Neuronal stem cell (in vitro differentiated cells): ENCODE measurements around the gene RAD17.
"Not testable (repeated sequence)": the region's sequence is repeated elsewhere in the genome, so short reads cannot be mapped to it uniquely, and the experiment has no call there.

Experiments
- DNase-seq: peaks from one replicate; pipeline ENCODE4 v3.0.0-alpha.2; 2013; ENCODE audit warnings: low spot score
- H2AFZ ChIP-seq: one replicate; pipeline ENCODE4 v1.6.1; 2013; ENCODE audit warnings: mild to moderate bottlenecking, low read length, inconsistent platforms
- H2AK5ac ChIP-seq: 2 replicates; pipeline ENCODE4 v1.6.1; 2013; ENCODE audit warnings: low read depth, mild to moderate bottlenecking, inconsistent platforms, low read length, moderate library complexity, mixed read lengths
- H2BK120ac ChIP-seq: 2 replicates; pipeline ENCODE4 v1.6.1; 2013; ENCODE audit warnings: low read depth, mild to moderate bottlenecking, inconsistent platforms, low read length, moderate library complexity, mixed read lengths
- H2BK12ac ChIP-seq: one replicate; pipeline ENCODE4 v1.6.1; 2013; ENCODE audit warnings: low read length, inconsistent platforms
- H2BK15ac ChIP-seq: 2 replicates; pipeline ENCODE4 v1.6.1; 2013; ENCODE audit warnings: mild to moderate bottlenecking, low read length, inconsistent platforms, mixed read lengths
- H2BK5ac ChIP-seq: one replicate; pipeline ENCODE4 v1.6.1; 2013; ENCODE audit warnings: inconsistent platforms, mild to moderate bottlenecking, low read length, moderate library complexity
- H3K14ac ChIP-seq: one replicate; pipeline ENCODE4 v1.6.1; 2013; ENCODE audit warnings: low read length, inconsistent platforms
- H3K18ac ChIP-seq: 2 replicates; pipeline ENCODE4 v1.6.1; 2013; ENCODE audit warnings: low read length, inconsistent platforms
- H3K23ac ChIP-seq: 2 replicates; pipeline ENCODE4 v1.6.1; 2013; ENCODE audit warnings: low read depth, mild to moderate bottlenecking, mixed read lengths, low read length, inconsistent platforms; ENCODE audit not compliant: poor library complexity
- H3K27ac ChIP-seq: replicated peaks from 3 replicates; pipeline ENCODE4 v1.5.1; 2013; ENCODE audit warnings: low read length, inconsistent platforms
- H3K27me3 ChIP-seq, 3 experiments: 2 replicates each; pipeline ENCODE4 v1.6.1; 2013; ENCODE audit warnings: low read length in 3 of 3, mild to moderate bottlenecking in 2 of 3, inconsistent platforms in 1 of 3, low read depth in 1 of 3, mixed read lengths in 1 of 3, moderate library complexity in 1 of 3; ENCODE audit not compliant: control insufficient read depth in 3 of 3, insufficient read depth in 3 of 3
- H3K36me3 ChIP-seq, 2 donors: replicated peaks in 1 of 2; 2 replicates each; pipeline ENCODE4 v1.6.1; 2013; ENCODE audit warnings: low read length in 2 of 2; ENCODE audit not compliant: control insufficient read depth in 2 of 2, insufficient read depth in 2 of 2
- H3K4ac ChIP-seq: 2 replicates; pipeline ENCODE4 v1.6.1; 2013; ENCODE audit warnings: inconsistent platforms, mild to moderate bottlenecking, low read length, moderate library complexity
- H3K4me1 ChIP-seq, 2 donors: 1 replicate in 1 of 2; 2 replicates in 1 of 2; pipeline ENCODE4 v1.6.1; 2013; ENCODE audit warnings: low read length in 2 of 2, low read depth in 1 of 2; ENCODE audit not compliant: control insufficient read depth in 2 of 2, insufficient read depth in 1 of 2
- H3K4me2 ChIP-seq: one replicate; pipeline ENCODE4 v1.6.1; 2013; ENCODE audit warnings: mild to moderate bottlenecking, low read length, inconsistent platforms; ENCODE audit not compliant: insufficient read depth, poor library complexity, severe bottlenecking
- H3K4me3 ChIP-seq, 2 donors: 2 replicates each; pipeline ENCODE4 v1.5.1; 2013; ENCODE audit warnings: low read length in 2 of 2, mild to moderate bottlenecking in 2 of 2, inconsistent platforms in 1 of 2, moderate library complexity in 1 of 2
- H3K79me1 ChIP-seq: one replicate; pipeline ENCODE4 v1.6.1; 2013; ENCODE audit warnings: low read depth, mild to moderate bottlenecking, inconsistent platforms, low read length, moderate library complexity
- H3K9ac ChIP-seq: one replicate; pipeline ENCODE4 v1.6.1; 2013; ENCODE audit warnings: mild to moderate bottlenecking, low read depth, low read length, inconsistent platforms; ENCODE audit not compliant: poor library complexity
- H3K9me3 ChIP-seq, 2 donors: replicated peaks in 1 of 2; 2 replicates each; pipeline versions ENCODE3 to v1.6.1; 2013; ENCODE audit warnings: low read length in 2 of 2, mild to moderate bottlenecking in 2 of 2, inconsistent platforms in 1 of 2, low read depth in 1 of 2, mixed read lengths in 1 of 2, moderate library complexity in 1 of 2; ENCODE audit not compliant: control insufficient read depth in 2 of 2, insufficient read depth in 1 of 2
- H4K8ac ChIP-seq: one replicate; pipeline ENCODE4 v1.6.1; 2013; ENCODE audit warnings: low read depth, mild to moderate bottlenecking, inconsistent platforms, low read length, moderate library complexity
- H4K91ac ChIP-seq: one replicate; pipeline ENCODE4 v1.6.1; 2013; ENCODE audit warnings: low read length, low read depth, mild to moderate bottlenecking, inconsistent platforms; ENCODE audit not compliant: poor library complexity
- WGBS, 2 donors: extraction: QIAGEN DNeasy Blood & Tissue Kit; methylation state at CpG; one replicate each; pipeline ENCODE4 v1.1.7; 2013; ENCODE audit warnings: missing lambda C conversion rate in 2 of 2, mixed read lengths in 1 of 2; ENCODE audit not compliant: insufficient read length in 2 of 2, insufficient replicate concordance in 1 of 2; ENCODE audit errors: extremely low coverage in 2 of 2; 5-methylcytosine and 5-hydroxymethylcytosine counted together

Gene RAD17

GRCh38 chr5:69368458-69369339, 919 bp upstream of the RAD17 start:
- peak; percentile 11 for DNase-seq
- no peak overlapping the region for H2BK12ac ChIP-seq
- H3K27ac ChIP-seq, result peak overlapping the region; percentile 95
- no peak overlapping the region for H3K14ac ChIP-seq
- peak overlapping the region; percentile 90 to 92 for H3K4me3 ChIP-seq
- H3K9ac ChIP-seq, result peak overlapping the region; percentile 72
- H3K4ac ChIP-seq, result no peak overlapping the region
- H3K18ac ChIP-seq, result peak overlapping the region; percentile 98
- H3K36me3 ChIP-seq, result peaks cover 16 to 48% of the 10 kb centered on the region in 2 donors
- no peak overlapping the region for H2BK120ac ChIP-seq
- peak overlapping the region; percentile 71 for H3K4me2 ChIP-seq
- peak overlapping the region; percentile 84 for H2BK5ac ChIP-seq
- H3K79me1 ChIP-seq, result peaks cover 3% of the 10 kb centered on the region
- H3K9me3 ChIP-seq, result no peaks in the 10 kb centered on the region
- H3K27me3 ChIP-seq, result no peaks in the 10 kb centered on the region
- no peak overlapping the region for H4K91ac ChIP-seq
- peak overlapping the region; percentile 45 for H3K23ac ChIP-seq
- no peak overlapping the region for H2AK5ac ChIP-seq
- H2AFZ ChIP-seq, result peak overlapping the region; percentile 95
- H4K8ac ChIP-seq, result no peak overlapping the region
- H3K4me1 ChIP-seq, result peaks cover 2 to 8% of the 10 kb centered on the region in 2 donors
- no peak overlapping the region for H2BK15ac ChIP-seq
- no CpG with 5 or more reads among the region's 39 CpGs for WGBS, 2 donors

- H3K9me3 ChIP-seq, H3K4me1 ChIP-seq, H3K18ac ChIP-seq, H2AK5ac ChIP-seq, H2BK12ac ChIP-seq, H2BK5ac ChIP-seq, H3K14ac ChIP-seq, DNase-seq, H2BK15ac ChIP-seq, H3K23ac ChIP-seq, H3K27ac ChIP-seq, H4K8ac ChIP-seq, H3K9ac ChIP-seq, H3K79me1 ChIP-seq, H2BK120ac ChIP-seq, H3K4ac ChIP-seq, H3K27me3 ChIP-seq, H4K91ac ChIP-seq: not testable (repeated sequence)
- Histone ChIP-seq H3K4me3 (peak overlapping the region; percentile 90 to 92), H2AFZ (peak overlapping the region; percentile 95), H3K36me3 (peaks cover 15 to 48% of the 10 kb centered on the region in 2 donors), H3K4me2 (peak overlapping the region; percentile 52)
- WGBS, 2 donors, result no CpG with 5 or more reads among the region's 16 CpGs
These were observed 717 bp downstream of the RAD17 start for GRCh38 chr5:69370335-69370734.

- Histone ChIP-seq H2AK5ac (no peak overlapping the region), H2BK5ac (no peak overlapping the region), H3K4ac (no peak overlapping the region), H3K27me3 (no peaks in the 10 kb centered on the region), H2BK120ac (no peak overlapping the region), H4K8ac (no peak overlapping the region), H2BK15ac (no peak overlapping the region), H3K4me1 (peaks cover 2 to 8% of the 10 kb centered on the region in 2 donors), H3K18ac (no peak overlapping the region), H4K91ac (no peak overlapping the region), H3K23ac (no peak overlapping the region), H3K9ac (no peak overlapping the region), H3K9me3 (no peaks in the 10 kb centered on the region), H2BK12ac (no peak overlapping the region), H3K36me3 (peaks cover 3 to 47% of the 10 kb centered on the region in 2 donors), H3K14ac (no peak overlapping the region), H3K4me3 (no peak overlapping the region), H3K79me1 (no peaks in the 10 kb centered on the region), H3K4me2 (no peak overlapping the region), H2AFZ (no peak overlapping the region), H3K27ac (no peak overlapping the region)
- no CpG with 5 or more reads among the region's 5 CpGs for WGBS, 2 donors
- no peak for DNase-seq
These were observed 2.8 kb downstream of the RAD17 start for GRCh38 chr5:69372394-69372793.

- Histone ChIP-seq H3K9me3 (no peaks in the 10 kb centered on the region), H3K18ac (no peak overlapping the region), H2AFZ (no peak overlapping the region), H3K4ac (no peak overlapping the region), H3K4me3 (no peak overlapping the region), H2BK120ac (no peak overlapping the region), H3K36me3 (peaks cover 3 to 64% of the 10 kb centered on the region in 2 donors), H2BK5ac (no peak overlapping the region), H2AK5ac (no peak overlapping the region), H4K8ac (no peak overlapping the region), H3K14ac (no peak overlapping the region), H3K4me2 (no peak overlapping the region), H3K27me3 (no peaks in the 10 kb centered on the region), H4K91ac (no peak overlapping the region), H2BK12ac (no peak overlapping the region), H2BK15ac (no peak overlapping the region), H3K23ac (no peak overlapping the region), H3K4me1 (peaks cover 2 to 6% of the 10 kb centered on the region in 2 donors), H3K79me1 (no peaks in the 10 kb centered on the region), H3K9ac (no peak overlapping the region), H3K27ac (no peak overlapping the region)
- DNase-seq, result no peak
- no CpG with 5 or more reads among the region's 4 CpGs for WGBS, 2 donors
These were observed 5.4 kb downstream of the RAD17 start for GRCh38 chr5:69374911-69375446.
